Small intestine (tissue), 7 donors: ENCODE measurements around the gene SLC35E3. TPM values are rescaled to one million over a fixed set of nuclear protein-coding genes. Genes with fewer than 3 reads are reported as not detected.
"Not testable (repeated sequence)": the region's sequence is repeated elsewhere in the genome, so short reads cannot be mapped to it uniquely, and the experiment has no call there.

ENCODE experiments used
- DNase-seq, 2 donors: peaks; one replicate each; pipeline versions ENCODE4 v3.0.0 to v3.0.0-alpha.2; 2013
- FAIRE-seq: peaks from 2 replicates; lab custom pipeline; 2012; peaks lifted over from hg19 to GRCh38; lab: Jason Lieb, UNC
- H3K27ac ChIP-seq, 3 donors: one replicate each; pipeline ENCODE4 v1.5.1; 2013; ENCODE audit warnings: low read length in 2 of 3, mild to moderate bottlenecking in 2 of 3, control low read depth in 1 of 3, inconsistent platforms in 1 of 3, low read depth in 1 of 3, moderate library complexity in 1 of 3
- H3K27me3 ChIP-seq, 3 donors: one replicate each; pipeline ENCODE4 v1.6.1; 2013; ENCODE audit warnings: low read length in 3 of 3, inconsistent platforms in 1 of 3; ENCODE audit not compliant: control insufficient read depth in 3 of 3, insufficient read depth in 3 of 3
- H3K36me3 ChIP-seq, 3 donors: one replicate each; pipeline ENCODE4 v1.6.1; 2013; ENCODE audit warnings: low read length in 3 of 3, inconsistent platforms in 1 of 3, low read depth in 1 of 3, mild to moderate bottlenecking in 1 of 3, moderate library complexity in 1 of 3; ENCODE audit not compliant: control insufficient read depth in 3 of 3, insufficient read depth in 2 of 3
- H3K4me1 ChIP-seq, 3 donors: one replicate each; pipeline ENCODE4 v1.6.1; 2013; ENCODE audit warnings: low read length in 2 of 3, inconsistent platforms in 1 of 3, low read depth in 1 of 3, mild to moderate bottlenecking in 1 of 3, moderate library complexity in 1 of 3; ENCODE audit not compliant: control insufficient read depth in 3 of 3, insufficient read depth in 2 of 3
- H3K4me3 ChIP-seq, 3 donors: one replicate each; pipeline ENCODE4 v1.5.1; 2013; ENCODE audit warnings: low read length in 3 of 3, control low read depth in 1 of 3, inconsistent platforms in 1 of 3, low read depth in 1 of 3, mild to moderate bottlenecking in 1 of 3, moderate library complexity in 1 of 3
- H3K9me3 ChIP-seq, 2 donors: one replicate each; pipeline ENCODE4 v1.6.1; 2013; ENCODE audit warnings: low read depth in 1 of 2, low read length in 1 of 2; ENCODE audit not compliant: control insufficient read depth in 2 of 2, insufficient read depth in 1 of 2
- WGBS, 3 donors: extraction: QIAGEN DNeasy Blood & Tissue Kit; methylation state at CpG; one replicate each; pipeline ENCODE4 v1.1.7; 2013; 5-methylcytosine and 5-hydroxymethylcytosine counted together
- polyA plus RNA-seq, 4 donors: library from polyadenylated mRNA; stranded (reverse) in 3 of 4; unstranded in 1 of 4; fragments of 200-250 nt in 3 of 4; fragments of 120-200 nt in 1 of 4; gene quantifications; one replicate each; pipeline versions ENCODE4 v1.2.1 to v1.2.3, GENCODE V29; 2013
- donor health status: healthy with polysubstance abuse.
- donor health status: control.
- donor health status: control.
- donor health status: Bipolar disorder and iron deficiency.
- donor health status: healthy.

SLC35E3 gene
- polyA plus RNA-seq, 4 donors, result 0.27 to 8.2 (median 1.7) TPM

- H3K4me3 ChIP-seq, DNase-seq, H3K4me1 ChIP-seq, H3K27me3 ChIP-seq, FAIRE-seq, H3K36me3 ChIP-seq, H3K9me3 ChIP-seq, H3K27ac ChIP-seq: not testable (repeated sequence)
- WGBS, 3 donors, result 88 to 96% (median 90%) methylated on average over 19 of the region's 19 CpGs
These were observed 57.1 kb downstream of the SLC35E3 start for GRCh38 chr12:68802911-68803651.

GRCh38 chr12:68803948-68804656 is 58.1 kb downstream of the SLC35E3 start:
- DNase-seq (peak; percentile 37 to 54), FAIRE-seq (no peak)
- Histone ChIP-seq H3K36me3 (no peaks in the 10 kb centered on the region), H3K27ac (peak overlapping the region in 1 of 3 donors; percentile 3), H3K4me3 (no peak overlapping the region), H3K9me3 (no peaks in the 10 kb centered on the region), H3K4me1 (peaks cover 0 to 7% (median 0%) of the 10 kb centered on the region in 3 donors), H3K27me3 (no peaks in the 10 kb centered on the region)
- 65 to 83% (median 71%) methylated on average over 5 of the region's 5 CpGs for WGBS, 3 donors

GRCh38 chr12:68804657-68805591 is 58.9 kb downstream of the SLC35E3 start:
- Histone ChIP-seq H3K4me3 (no peak overlapping the region), H3K36me3 (peaks cover 0 to 2% (median 0%) of the 10 kb centered on the region in 3 donors), H3K4me1 (peaks cover 0 to 7% (median 0%) of the 10 kb centered on the region in 3 donors), H3K9me3 (no peaks in the 10 kb centered on the region), H3K27ac (peak overlapping the region in 1 of 3 donors; percentile 3), H3K27me3 (no peaks in the 10 kb centered on the region)
- DNase-seq (peak; percentile 47 to 52), FAIRE-seq (no peak)
- 69 to 82% (median 80%) methylated on average over 32 of the region's 32 CpGs for WGBS, 3 donors

GRCh38 chr12:68805592-68806120 is 59.7 kb downstream of the SLC35E3 start:
- H3K4me3 ChIP-seq, result no peak overlapping the region
- 88 to 90% (median 89%) methylated on average over 7 of the region's 7 CpGs for WGBS, 3 donors
- DNase-seq (no peak), FAIRE-seq (no peak)
- H3K27me3 ChIP-seq, result no peaks in the 10 kb centered on the region
- peaks cover 0 to 7% (median 0%) of the 10 kb centered on the region in 3 donors for H3K4me1 ChIP-seq
- H3K27ac ChIP-seq, result no peak overlapping the region
- peaks cover 0 to 9% (median 0%) of the 10 kb centered on the region in 3 donors for H3K36me3 ChIP-seq
- H3K9me3 ChIP-seq, result no peaks in the 10 kb centered on the region

GRCh38 chr12:68806488-68807237 is 60.7 kb downstream of the SLC35E3 start:
- no peak for DNase-seq

GRCh38 chr12:68807274-68807575 is 61.2 kb downstream of the SLC35E3 start:
- not testable (repeated sequence) for H3K9me3 ChIP-seq, H3K4me1 ChIP-seq, H3K27me3 ChIP-seq, DNase-seq, FAIRE-seq
- H3K4me3 ChIP-seq, result peak overlapping the region in 2 of 3 donors; percentile 71 to 99
- 4 to 12% (median 7%) methylated on average over 10 of the region's 10 CpGs for WGBS, 3 donors
- H3K27ac ChIP-seq, result peak overlapping the region; percentile 85 to 99 (median 94)
- H3K36me3 ChIP-seq, result peaks cover 0 to 17% (median 0%) of the 10 kb centered on the region in 3 donors

More at GRCh38 chr12:68806488-68807237, 60.7 kb downstream of the SLC35E3 start:
- Histone ChIP-seq H3K27ac (peak overlapping the region in 1 of 3 donors; percentile 94), H3K27me3 (no peaks in the 10 kb centered on the region), H3K4me1 (peaks cover 0 to 7% (median 0%) of the 10 kb centered on the region in 3 donors), H3K4me3 (no peak overlapping the region), H3K9me3 (no peaks in the 10 kb centered on the region), H3K36me3 (peaks cover 0 to 15% (median 0%) of the 10 kb centered on the region in 3 donors)
- WGBS, 3 donors, result 84 to 86% (median 84%) methylated on average over 18 of the region's 18 CpGs
- no peak for FAIRE-seq

GRCh38 chr12:68807576-68808387 is 61.8 kb downstream of the SLC35E3 start, which contains the start of gene MDM2:
TSS of gene MDM2 (plus strand) at chr12:68808177. CDS start at chr12:68808478, 301 bp downstream.
- peak; percentile 95 for DNase-seq

More at GRCh38 chr12:68807576-68808387, 61.8 kb downstream of the SLC35E3 start, which contains the start of gene MDM2:
- Histone ChIP-seq H3K36me3 (peaks cover 0 to 20% (median 3%) of the 10 kb centered on the region in 3 donors), H3K9me3 (no peaks in the 10 kb centered on the region), H3K27me3 (no peaks in the 10 kb centered on the region), H3K27ac (peak within 1 kb of the TSS; percentile 89 to 99 (median 94)), H3K4me3 (peak within 1 kb of the TSS; percentile 71 to 99 (median 85)), H3K4me1 (peaks cover 0 to 7% (median 3%) of the 10 kb centered on the region in 3 donors)
- 0% methylated on average over 65 to 72 of the region's 72 CpGs for WGBS, 3 donors
- no peak for FAIRE-seq
